ENCODE measurements around the gene DNAJC16.

DNA sequence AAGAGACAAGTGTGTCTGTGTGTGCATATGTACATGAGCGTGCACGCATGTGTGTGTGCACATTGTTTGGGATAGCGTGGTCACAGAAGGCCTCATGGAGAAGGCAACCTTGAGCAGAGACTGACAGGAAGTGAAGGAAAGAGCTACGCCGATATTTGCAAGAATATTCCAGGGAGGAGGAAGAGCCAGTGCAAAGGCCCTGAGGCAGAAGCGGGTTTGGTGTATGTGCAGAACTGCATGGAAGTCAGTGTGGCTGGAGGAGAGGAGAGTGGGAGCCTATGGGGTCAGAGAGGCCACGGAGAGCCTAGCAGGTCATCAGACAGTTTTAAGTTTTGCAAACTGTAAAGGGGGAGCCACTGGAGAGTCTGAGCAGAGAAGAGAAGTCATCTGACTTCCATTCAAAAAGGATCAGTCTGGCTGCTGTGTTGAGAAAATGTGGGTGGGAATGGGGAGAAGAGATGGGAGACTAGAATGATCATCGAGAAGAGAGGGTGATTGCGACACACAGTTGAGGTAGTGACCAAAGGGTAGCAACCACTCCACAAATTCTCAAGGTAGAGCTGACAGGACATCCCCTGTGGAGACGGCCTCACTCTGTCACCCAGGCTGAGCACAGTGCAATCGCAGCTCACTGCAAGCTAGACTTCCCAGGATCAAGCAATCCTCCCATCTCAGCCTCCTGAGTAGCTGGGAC is 46.8 kb upstream of the DNAJC16 start:
- TF ChIP-seq, protein P1, sequence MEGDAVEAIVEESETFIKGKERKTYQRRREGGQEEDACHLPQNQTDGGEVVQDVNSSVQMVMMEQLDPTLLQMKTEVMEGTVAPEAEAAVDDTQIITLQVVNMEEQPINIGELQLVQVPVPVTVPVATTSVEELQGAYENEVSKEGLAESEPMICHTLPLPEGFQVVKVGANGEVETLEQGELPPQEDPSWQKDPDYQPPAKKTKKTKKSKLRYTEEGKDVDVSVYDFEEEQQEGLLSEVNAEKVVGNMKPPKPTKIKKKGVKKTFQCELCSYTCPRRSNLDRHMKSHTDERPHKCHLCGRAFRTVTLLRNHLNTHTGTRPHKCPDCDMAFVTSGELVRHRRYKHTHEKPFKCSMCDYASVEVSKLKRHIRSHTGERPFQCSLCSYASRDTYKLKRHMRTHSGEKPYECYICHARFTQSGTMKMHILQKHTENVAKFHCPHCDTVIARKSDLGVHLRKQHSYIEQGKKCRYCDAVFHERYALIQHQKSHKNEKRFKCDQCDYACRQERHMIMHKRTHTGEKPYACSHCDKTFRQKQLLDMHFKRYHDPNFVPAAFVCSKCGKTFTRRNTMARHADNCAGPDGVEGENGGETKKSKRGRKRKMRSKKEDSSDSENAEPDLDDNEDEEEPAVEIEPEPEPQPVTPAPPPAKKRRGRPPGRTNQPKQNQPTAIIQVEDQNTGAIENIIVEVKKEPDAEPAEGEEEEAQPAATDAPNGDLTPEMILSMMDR (IDR thresholded peaks at IDR 0.05): no peak
- no peak for TF ChIP-seq POLR2A (IDR thresholded peaks at IDR 0.05)
